NB4 (cell line): ENCODE results near the gene LSAMP.

ENCODE experiments used
- DNase-seq: peaks from one replicate; pipeline ENCODE4 v3.0.0; 2010; ENCODE audit warnings: low read depth
- H3K4me3 ChIP-seq: one replicate; pipeline ENCODE4 v1.5.1; 2011; ENCODE audit warnings: mild to moderate bottlenecking, low read depth, low read length, moderate library complexity
- MAX ChIP-seq: IDR thresholded peaks from 2 replicates; pipeline ENCODE4 v1.6.1; 2011; ENCODE audit warnings: low read depth, low read length
- MYC ChIP-seq: IDR thresholded peaks from 2 replicates; pipeline ENCODE4 v1.6.1; 2011; ENCODE audit warnings: low read depth, low read length
- POLR2A ChIP-seq: IDR thresholded peaks from 2 replicates; pipeline ENCODE4 v1.6.1; 2011; ENCODE audit warnings: mild to moderate bottlenecking; ENCODE audit not compliant: insufficient read length; ENCODE audit errors: extremely low read depth
- TF ChIP-seq, protein P1 (sequence below): IDR thresholded peaks from one replicate; pipeline ENCODE4 v1.5.1; 2012; ENCODE audit warnings: low read depth, low read length

LSAMP gene

GRCh38 chr3:116124166-116124565 is 321.1 kb downstream of the LSAMP start:
- TF ChIP-seq POLR2A (no peak), MYC (no peak), MAX (no peak)
- TF ChIP-seq, protein P1, sequence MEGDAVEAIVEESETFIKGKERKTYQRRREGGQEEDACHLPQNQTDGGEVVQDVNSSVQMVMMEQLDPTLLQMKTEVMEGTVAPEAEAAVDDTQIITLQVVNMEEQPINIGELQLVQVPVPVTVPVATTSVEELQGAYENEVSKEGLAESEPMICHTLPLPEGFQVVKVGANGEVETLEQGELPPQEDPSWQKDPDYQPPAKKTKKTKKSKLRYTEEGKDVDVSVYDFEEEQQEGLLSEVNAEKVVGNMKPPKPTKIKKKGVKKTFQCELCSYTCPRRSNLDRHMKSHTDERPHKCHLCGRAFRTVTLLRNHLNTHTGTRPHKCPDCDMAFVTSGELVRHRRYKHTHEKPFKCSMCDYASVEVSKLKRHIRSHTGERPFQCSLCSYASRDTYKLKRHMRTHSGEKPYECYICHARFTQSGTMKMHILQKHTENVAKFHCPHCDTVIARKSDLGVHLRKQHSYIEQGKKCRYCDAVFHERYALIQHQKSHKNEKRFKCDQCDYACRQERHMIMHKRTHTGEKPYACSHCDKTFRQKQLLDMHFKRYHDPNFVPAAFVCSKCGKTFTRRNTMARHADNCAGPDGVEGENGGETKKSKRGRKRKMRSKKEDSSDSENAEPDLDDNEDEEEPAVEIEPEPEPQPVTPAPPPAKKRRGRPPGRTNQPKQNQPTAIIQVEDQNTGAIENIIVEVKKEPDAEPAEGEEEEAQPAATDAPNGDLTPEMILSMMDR = no peak
- no peak for DNase-seq
- H3K4me3 ChIP-seq = no peak overlapping the region

GRCh38 chr3:116118475-116119169 is 326.7 kb downstream of the LSAMP start:
- no peak for DNase-seq
- no peak overlapping the region for H3K4me3 ChIP-seq
- TF ChIP-seq POLR2A (no peak), MYC (no peak), MAX (no peak)
- TF ChIP-seq, protein P1 = no peak

- H3K4me3 ChIP-seq = no peak overlapping the region
- TF ChIP-seq MAX = no peak
- no peak for TF ChIP-seq POLR2A
- TF ChIP-seq, protein P1 = no peak
- no peak for TF ChIP-seq MYC
- no peak for DNase-seq
Measured at GRCh38 chr3:116114586-116114985, 330.7 kb downstream of the LSAMP start.

DNA sequence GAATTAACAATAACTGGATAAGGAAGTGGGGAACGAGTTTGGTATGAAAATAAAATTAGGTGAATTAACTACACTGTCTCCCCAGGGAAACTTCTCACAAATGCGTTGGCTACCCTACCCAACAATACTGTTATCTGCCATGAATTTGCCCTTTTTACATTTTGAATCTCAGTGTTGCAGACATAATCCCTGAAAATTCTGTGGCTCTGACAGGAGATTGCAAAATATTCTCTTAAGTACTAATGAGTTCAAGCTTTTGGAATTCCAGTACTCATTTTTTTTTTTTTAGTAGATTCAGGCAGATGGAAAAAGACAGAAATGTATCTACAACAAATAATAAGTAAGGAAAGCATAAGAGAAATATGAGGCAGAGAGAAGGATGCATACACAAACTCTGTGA is 332.6 kb downstream of the LSAMP start:
- no peak for TF ChIP-seq MAX
- no peak for TF ChIP-seq POLR2A
- TF ChIP-seq, protein P1 = no peak
- TF ChIP-seq MYC = no peak
- DNase-seq = no peak
- H3K4me3 ChIP-seq = no peak overlapping the region

DNA sequence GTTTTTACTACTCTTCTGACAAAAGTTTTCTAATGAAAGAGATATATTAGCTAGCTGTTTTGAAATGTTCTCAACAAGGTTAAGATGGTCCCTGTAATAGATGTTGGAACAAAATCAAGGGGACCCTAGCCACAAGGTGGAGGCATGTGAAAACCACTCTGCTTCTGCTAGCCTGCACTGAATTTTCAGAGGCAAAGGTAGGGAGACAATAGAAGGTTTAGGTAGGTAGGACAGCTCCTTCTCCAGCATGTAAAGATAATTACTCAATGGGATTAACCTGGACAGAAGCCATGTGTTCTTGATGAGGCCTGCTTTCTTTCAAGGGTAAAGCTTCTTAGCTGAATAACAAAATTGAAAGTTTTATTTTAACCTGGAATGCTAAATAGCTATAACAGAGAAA is 333.5 kb downstream of the LSAMP start:
- no peak for TF ChIP-seq MYC
- TF ChIP-seq MAX = no peak
- TF ChIP-seq, protein P1 = no peak
- TF ChIP-seq POLR2A = no peak
- no peak for DNase-seq
- no peak overlapping the region for H3K4me3 ChIP-seq
